Activated naive CD8-positive, alpha-beta T cell treated with anti-CD3 and anti-CD28 coated beads, Interleukin-2, amount 10 ng/mL, durations not matched to agents 7 days and 5 days (primary cell): ENCODE data around the gene UBE2G2. TPM values are rescaled to one million over a fixed set of nuclear protein-coding genes. Genes with fewer than 3 reads are reported as not detected.

Experiments
- ATAC-seq: fragments of 150-1000 bp; cut with Tn5 transposase; one replicate; pipeline ENCODE4 v1.10.0; 2021; ENCODE audit warnings: low read depth, moderate library complexity
- POLR2A ChIA-PET: fragments of 350-600 bp; sonication (Branson Sonifier 250); formaldehyde crosslinking; loops from one replicate; lab custom pipeline; 2021; ENCODE audit warnings: antibody characterized with exemption; lab: Charles Lee
- DNase-seq: peaks from one replicate; pipeline ENCODE4 v3.0.0; 2021
- H3K27ac Mint-ChIP-seq: one replicate; pipeline ENCODE4 v1.8.0; 2022; ENCODE audit warnings: mild to moderate bottlenecking, mixed read lengths
- H3K27me3 Mint-ChIP-seq: one replicate; pipeline ENCODE4 v1.8.0; 2022; ENCODE audit warnings: mild to moderate bottlenecking, moderate library complexity, mixed read lengths
- H3K36me3 Mint-ChIP-seq: one replicate; pipeline ENCODE4 v1.8.0; 2021; ENCODE audit warnings: mild to moderate bottlenecking, mixed read lengths
- H3K4me1 Mint-ChIP-seq: one replicate; pipeline ENCODE4 v1.8.0; 2021; ENCODE audit warnings: mixed read lengths
- H3K4me3 Mint-ChIP-seq: one replicate; pipeline ENCODE4 v1.8.0; 2022; ENCODE audit warnings: mild to moderate bottlenecking, moderate library complexity, mixed read lengths
- H3K9me3 Mint-ChIP-seq: one replicate; pipeline ENCODE4 v1.8.0; 2021; ENCODE audit warnings: mixed read lengths
- total RNA-seq, 2 experiments: library from RNA; stranded (reverse); gene quantifications; one replicate each; pipeline ENCODE4 v1.2.3, GENCODE V29; 2021

The UBE2G2 gene
- total RNA-seq, 2 experiments from 2014 or later = 111 TPM

DNA sequence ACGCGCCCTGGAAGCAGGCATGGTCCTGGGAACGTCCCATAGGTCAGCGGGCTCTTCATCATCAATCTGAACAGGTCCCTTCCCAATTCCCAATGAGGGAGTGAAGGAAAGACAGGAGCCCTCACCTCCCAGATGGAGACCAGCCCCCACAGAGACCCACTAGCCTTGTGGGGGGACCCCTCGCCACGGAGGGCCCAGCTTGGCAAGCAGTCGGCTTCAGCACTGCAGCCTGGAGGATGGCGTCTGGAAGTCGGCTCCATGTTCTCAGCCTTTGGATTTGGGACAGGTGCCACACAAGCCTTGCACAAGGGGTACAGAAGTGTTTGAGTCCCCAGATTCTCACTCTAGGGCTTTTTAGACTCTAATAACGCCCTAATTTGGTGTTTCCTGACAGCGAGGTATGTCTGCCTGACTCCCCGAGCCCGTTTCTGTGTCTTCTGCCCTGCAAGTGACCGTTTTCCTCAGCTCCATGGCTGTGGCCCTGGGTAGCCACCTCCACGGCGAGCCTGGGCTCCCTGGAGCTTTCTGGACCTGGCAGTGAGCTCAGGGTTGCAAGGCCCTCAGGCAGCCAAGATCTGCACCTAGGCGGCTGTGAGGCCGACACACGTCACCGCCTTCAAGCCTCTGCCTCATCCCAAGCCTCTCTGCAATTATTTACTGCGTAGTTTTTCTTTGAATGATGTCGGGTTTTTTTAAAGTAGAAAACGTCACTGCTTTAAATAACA is 41.3 kb upstream of the UBE2G2 start:
- POLR2A ChIA-PET = no interaction called here
- Mint-ChIP-seq H3K4me1 (peaks cover 5% of the 10 kb centered on the region), H3K27me3 (peaks cover 2% of the 10 kb centered on the region), H3K4me3 (no peak overlapping the region), H3K27ac (no peak overlapping the region), H3K9me3 (no peaks in the 10 kb centered on the region), H3K36me3 (no peaks in the 10 kb centered on the region)
- DNase-seq (no peak), ATAC-seq (no peak)

DNA sequence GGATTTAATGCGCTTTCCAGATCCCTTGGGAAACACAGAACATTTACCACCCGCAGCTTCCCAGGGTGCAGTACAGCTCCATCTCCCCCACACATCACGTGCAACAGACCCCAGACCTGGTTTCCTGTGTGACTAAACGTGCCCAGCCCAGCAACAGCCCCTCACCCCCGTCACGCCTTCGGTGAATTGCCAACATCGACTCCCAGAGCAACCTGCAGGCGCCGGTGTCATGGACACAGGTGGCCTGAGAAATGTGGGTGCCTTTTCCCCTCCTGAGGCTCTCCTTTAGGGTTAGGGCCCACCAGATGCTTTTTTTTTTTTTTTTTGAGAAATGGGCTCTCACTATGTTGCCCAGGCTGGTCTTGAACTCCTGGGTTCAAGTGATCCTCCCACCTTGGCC is 40.5 kb upstream of the UBE2G2 start:
- Mint-ChIP-seq H3K27ac (no peak overlapping the region), H3K4me3 (no peak overlapping the region), H3K36me3 (no peaks in the 10 kb centered on the region), H3K4me1 (peaks cover 5% of the 10 kb centered on the region), H3K27me3 (peaks cover 2% of the 10 kb centered on the region), H3K9me3 (no peaks in the 10 kb centered on the region)
- DNase-seq (no peak), ATAC-seq (no peak)
- POLR2A ChIA-PET = no interaction called here

DNA sequence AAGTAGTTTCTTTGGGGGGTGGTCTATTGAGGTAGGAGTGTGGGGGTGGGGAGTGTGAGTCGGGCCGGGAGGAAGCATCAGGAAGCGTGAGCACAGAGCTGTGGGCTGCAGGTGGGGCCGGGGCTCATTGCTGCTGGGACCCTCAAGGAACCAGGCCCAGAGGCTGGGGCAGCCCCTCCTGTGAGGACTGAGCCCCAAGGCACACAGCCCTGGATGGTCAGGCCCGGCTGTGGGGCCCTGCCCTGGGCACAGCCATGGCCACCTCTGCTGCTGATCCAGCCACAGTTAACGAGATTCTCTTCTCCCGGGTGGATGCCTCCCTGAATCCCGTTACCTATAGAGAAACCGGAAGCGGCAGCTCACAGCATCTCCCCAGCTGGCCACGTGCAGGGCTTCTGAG is 39.2 kb upstream of the UBE2G2 start:
- POLR2A ChIA-PET = no interaction called here
- Mint-ChIP-seq H3K4me1 (no peaks in the 10 kb centered on the region), H3K27ac (no peak overlapping the region), H3K9me3 (no peaks in the 10 kb centered on the region), H3K36me3 (no peaks in the 10 kb centered on the region), H3K27me3 (peaks cover 2% of the 10 kb centered on the region), H3K4me3 (no peak overlapping the region)
- no peak for ATAC-seq
- DNase-seq = no peak

DNA sequence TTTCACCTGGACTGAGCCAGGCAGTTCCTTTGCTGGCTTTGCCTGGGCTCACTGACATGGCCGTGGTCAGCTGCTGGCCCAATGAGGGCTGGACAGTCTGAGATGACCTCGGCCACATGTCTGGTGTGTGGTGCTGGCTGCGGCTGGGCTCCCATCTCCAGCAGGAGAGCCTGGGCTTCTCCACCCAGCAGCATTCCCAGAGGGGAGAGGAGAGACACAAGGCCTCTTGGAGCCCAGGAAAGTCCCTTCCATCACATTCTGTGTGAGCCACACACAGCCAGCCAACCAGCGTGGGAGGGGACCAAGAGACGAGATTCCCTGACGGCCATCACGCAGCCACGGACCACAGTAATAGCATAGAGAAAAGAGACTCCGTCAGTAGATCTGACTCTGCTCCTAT is 37.3 kb upstream of the UBE2G2 start:
- ATAC-seq (no peak), DNase-seq (no peak)
- no peaks in the 10 kb centered on the region for H3K4me1 Mint-ChIP-seq
- no peak overlapping the region for H3K4me3 Mint-ChIP-seq
- H3K36me3 Mint-ChIP-seq = no peaks in the 10 kb centered on the region
- POLR2A ChIA-PET = no interaction called here
- H3K27me3 Mint-ChIP-seq = no peaks in the 10 kb centered on the region
- no peak overlapping the region for H3K27ac Mint-ChIP-seq
- no peaks in the 10 kb centered on the region for H3K9me3 Mint-ChIP-seq

DNA sequence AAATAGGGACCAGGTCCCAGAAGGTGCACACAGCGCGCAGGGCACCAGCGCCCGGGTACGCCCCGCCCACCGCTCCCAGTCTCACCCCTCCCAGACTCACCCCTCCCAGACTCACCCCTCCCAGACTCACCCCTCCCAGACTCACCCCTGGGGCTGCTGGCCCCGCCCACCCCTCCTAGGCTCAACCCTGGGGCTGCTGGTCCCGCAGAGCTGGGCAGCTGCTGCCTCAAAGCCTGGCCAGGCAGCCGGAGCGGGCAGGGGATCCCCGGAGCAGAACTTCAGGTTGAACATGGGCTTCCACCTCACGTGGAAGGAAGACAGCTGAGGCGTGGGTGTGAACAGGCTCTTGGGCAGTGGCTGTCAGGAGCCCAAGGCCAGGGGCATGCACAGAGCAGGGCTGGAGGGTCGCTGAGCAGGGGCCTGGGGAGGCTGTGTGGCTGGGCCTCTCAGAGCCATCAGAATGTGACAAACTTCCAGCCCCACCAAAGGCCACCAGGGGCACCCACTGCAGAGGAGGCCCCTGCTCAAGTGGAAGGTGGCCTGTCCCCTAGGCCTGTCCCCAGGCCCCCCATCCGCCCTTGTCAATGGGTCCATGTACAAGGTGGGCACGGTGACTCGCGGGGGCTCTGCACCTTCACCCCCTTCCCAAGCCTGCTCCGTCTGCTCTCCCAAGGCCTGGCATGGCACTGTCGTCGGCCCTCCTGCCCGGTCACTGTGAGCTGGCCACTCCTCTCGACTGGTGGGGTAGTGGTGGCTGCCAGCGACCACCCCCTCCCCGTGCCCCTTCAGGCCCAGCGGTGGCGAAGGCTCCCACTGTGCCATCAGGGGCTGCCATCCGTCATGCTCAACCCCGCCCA is 36.6 kb upstream of the UBE2G2 start:
- H3K4me1 Mint-ChIP-seq = no peaks in the 10 kb centered on the region
- H3K4me3 Mint-ChIP-seq = no peak overlapping the region
- H3K36me3 Mint-ChIP-seq = no peaks in the 10 kb centered on the region
- H3K27ac Mint-ChIP-seq = no peak overlapping the region
- no peak for ATAC-seq
- POLR2A ChIA-PET = no interaction called here
- DNase-seq = no peak
- no peaks in the 10 kb centered on the region for H3K9me3 Mint-ChIP-seq
- H3K27me3 Mint-ChIP-seq = no peaks in the 10 kb centered on the region

DNA sequence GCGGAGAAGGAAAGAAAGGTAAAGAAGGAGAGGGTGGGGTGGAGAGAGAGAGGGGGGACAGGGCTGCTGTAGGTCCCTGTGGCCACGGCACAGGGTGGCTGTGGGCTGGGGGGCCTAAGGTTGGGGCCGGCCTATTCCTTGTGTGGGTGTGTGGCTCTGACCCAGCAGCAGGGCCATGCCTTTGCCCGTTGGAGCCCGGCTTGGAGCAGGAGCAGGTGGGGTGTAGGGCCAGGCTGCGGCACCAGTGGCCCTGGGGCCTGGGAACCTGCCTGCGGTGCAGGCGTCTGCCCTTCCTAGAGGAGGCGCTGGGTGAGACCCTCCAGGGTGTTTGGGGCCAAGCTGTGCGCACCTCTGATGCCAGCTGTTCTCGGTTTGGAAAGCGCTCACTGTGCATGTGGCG is 35.9 kb upstream of the UBE2G2 start:
- Mint-ChIP-seq H3K27me3 (no peaks in the 10 kb centered on the region), H3K36me3 (no peaks in the 10 kb centered on the region), H3K9me3 (no peaks in the 10 kb centered on the region), H3K4me1 (no peaks in the 10 kb centered on the region), H3K27ac (no peak overlapping the region), H3K4me3 (no peak overlapping the region)
- DNase-seq (no peak), ATAC-seq (no peak)
- POLR2A ChIA-PET = no interaction called here

DNA sequence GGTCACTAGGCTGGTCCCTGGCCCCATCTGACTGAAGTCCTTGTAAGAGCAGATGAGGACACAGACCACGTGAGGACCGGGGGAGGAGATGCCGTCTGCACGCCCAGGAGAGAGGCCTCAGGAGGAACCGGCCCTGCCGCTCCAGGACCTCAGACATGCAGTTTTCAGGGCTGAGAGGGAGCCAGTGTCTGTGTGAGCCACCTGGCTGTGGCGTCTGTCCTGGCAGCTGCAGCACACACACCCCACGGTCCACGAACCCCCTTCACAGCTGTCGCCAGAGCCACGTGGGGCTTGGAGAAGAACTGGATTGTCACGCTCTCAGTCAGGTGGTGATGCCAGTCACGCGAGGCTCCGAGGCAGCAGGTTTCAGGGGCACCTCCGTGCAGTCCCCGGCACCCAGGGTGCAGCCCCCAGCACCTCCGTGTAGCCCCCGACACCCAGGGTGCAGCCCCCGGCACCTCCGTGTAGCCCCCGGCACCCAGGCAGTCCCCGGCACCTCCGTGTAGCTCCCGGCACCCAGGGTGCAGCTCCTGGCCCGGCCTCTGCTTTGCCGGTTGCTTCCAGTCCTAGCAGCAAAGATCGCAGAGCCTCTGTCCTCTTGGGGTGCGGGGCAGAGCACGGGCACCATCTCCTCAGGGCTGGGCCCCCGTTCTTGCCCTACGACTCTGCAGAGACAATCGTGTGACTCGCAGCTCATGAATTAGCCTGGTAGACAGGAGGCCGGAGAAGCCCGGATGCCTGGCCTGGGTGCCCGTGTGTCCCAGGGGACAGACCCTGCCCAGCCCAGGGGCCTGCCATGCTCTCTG is 35.2 kb upstream of the UBE2G2 start:
- no peaks in the 10 kb centered on the region for H3K36me3 Mint-ChIP-seq
- H3K27ac Mint-ChIP-seq = no peak overlapping the region
- DNase-seq (no peak), ATAC-seq (no peak)
- H3K4me3 Mint-ChIP-seq = no peak overlapping the region
- H3K27me3 Mint-ChIP-seq = no peaks in the 10 kb centered on the region
- H3K4me1 Mint-ChIP-seq = no peaks in the 10 kb centered on the region
- H3K9me3 Mint-ChIP-seq = no peaks in the 10 kb centered on the region
- POLR2A ChIA-PET = no interaction called here

DNA sequence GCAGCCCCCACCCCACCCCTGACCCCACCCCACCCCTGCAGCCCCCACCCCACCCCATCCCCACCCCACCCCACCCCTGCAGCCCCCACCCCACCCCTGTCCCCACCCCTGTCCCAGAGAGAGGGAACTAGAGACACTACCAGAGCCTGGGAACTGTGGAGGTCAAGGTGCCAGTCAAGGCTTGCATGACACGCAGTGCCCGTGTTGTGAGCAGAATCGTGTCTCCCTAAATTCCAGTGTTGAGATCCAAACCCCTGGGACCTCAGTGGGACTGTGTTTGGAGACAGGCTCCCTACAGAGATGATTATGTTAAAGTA is 34.7 kb upstream of the UBE2G2 start:
- POLR2A ChIA-PET = no interaction called here
- ATAC-seq (no peak), DNase-seq (no peak)
- no peak overlapping the region for H3K27ac Mint-ChIP-seq
- H3K4me3 Mint-ChIP-seq = no peak overlapping the region
- H3K4me1 Mint-ChIP-seq = peaks cover 2% of the 10 kb centered on the region
- no peaks in the 10 kb centered on the region for H3K36me3 Mint-ChIP-seq
- no peaks in the 10 kb centered on the region for H3K9me3 Mint-ChIP-seq
- H3K27me3 Mint-ChIP-seq = no peaks in the 10 kb centered on the region

DNA sequence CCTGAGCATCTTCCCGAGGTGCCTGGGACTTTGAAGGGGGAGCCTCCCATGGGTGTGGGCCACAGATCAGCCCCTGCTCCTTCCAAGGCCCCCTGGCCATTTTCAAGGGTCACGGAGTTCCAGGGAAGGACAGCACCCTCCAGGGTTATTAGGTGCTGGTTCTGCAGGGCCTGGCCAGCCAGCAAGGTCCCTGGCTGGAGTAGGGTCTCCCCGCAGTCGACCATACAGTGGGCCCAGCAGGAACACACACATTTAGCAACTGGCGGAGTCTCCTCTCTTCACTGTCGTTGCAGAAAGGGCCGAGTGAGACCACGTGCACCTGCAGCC is 34.0 kb upstream of the UBE2G2 start:
- Mint-ChIP-seq H3K9me3 (no peaks in the 10 kb centered on the region), H3K4me3 (no peak overlapping the region), H3K4me1 (peaks cover 4% of the 10 kb centered on the region), H3K27ac (no peak overlapping the region), H3K36me3 (no peaks in the 10 kb centered on the region), H3K27me3 (no peaks in the 10 kb centered on the region)
- ATAC-seq = no peak
- no peak for DNase-seq
- POLR2A ChIA-PET = no interaction called here

DNA sequence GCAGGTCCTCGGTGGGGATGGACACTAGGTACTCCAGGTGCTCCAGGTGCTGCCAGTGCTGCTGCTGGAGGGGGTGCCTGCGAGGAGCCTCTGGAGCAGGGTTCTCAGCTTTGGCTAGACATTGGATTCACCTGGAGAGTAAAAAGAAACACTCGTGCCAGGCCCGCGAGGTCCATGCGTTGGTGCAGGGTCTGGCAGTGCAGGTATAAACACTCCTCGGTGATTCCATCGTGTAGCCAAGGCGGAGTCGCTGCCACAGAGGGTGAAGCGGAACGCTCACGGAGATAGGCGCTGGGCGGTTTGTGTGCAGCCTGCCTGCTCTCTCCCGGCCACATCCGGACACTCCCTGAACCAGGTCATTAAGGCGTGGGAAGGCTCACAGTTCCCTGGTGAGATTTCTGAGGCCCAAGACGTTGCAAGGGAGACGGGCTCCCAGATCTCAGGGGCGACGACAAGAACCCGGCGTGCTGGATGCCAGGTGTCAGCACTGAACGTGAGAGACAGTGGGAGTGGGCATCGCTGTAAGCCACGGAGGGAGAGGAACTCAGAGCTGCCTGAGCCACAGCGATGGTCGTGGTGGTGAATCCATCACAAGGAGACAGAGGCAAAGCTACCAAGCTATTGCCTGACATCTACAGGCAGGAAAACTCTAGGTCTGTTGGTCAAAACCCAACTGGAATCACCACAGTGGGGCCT is 33.5 kb upstream of the UBE2G2 start:
- no peak for DNase-seq
- H3K27me3 Mint-ChIP-seq = no peaks in the 10 kb centered on the region

DNA sequence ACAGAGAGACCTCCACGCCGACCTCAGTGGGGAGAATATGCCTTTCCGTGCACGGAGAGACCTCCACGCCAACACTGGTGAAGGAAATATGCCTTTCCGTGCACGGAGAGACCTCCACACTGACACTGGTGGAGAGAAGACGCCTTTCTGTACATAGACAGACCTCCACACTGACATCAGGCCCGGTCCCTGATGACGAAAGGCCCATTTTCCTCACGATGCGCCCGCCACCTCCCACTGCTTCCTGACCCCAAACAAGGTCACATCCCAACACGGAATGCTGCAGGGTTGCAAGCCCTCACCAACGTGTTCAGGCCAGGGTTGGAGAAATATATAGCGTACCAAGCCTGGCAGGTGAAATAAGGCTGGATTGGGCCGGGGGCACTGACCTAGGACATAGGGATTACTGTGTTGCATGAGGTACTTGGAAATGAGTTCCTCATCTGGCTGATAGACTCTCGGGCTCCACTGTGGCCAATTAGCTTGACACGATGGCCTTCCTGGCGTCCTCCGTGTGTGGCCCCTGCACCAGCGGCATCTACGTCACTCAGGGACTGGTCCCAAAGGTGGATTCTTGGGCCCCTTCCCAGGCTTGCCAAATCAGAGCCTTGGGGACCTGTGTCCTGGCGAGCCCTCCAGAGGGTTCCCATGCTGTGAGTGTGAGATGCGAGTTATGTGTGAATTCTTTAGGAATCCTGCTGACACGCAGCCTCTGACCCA is 32.8 kb upstream of the UBE2G2 start:
- no peaks in the 10 kb centered on the region for H3K9me3 Mint-ChIP-seq
- no peak overlapping the region for H3K4me3 Mint-ChIP-seq
- no peak overlapping the region for H3K27ac Mint-ChIP-seq
- H3K36me3 Mint-ChIP-seq = no peaks in the 10 kb centered on the region
- no peaks in the 10 kb centered on the region for H3K27me3 Mint-ChIP-seq
- POLR2A ChIA-PET = no interaction called here
- ATAC-seq (no peak), DNase-seq (no peak)
- H3K4me1 Mint-ChIP-seq = peaks cover 6% of the 10 kb centered on the region

More for the DNA sequence above, 33.5 kb upstream of the UBE2G2 start:
- Mint-ChIP-seq H3K4me1 (peaks cover 4% of the 10 kb centered on the region), H3K4me3 (no peak overlapping the region), H3K9me3 (no peaks in the 10 kb centered on the region), H3K36me3 (no peaks in the 10 kb centered on the region), H3K27ac (no peak overlapping the region)
- no peak for ATAC-seq
- POLR2A ChIA-PET = no interaction called here

DNA sequence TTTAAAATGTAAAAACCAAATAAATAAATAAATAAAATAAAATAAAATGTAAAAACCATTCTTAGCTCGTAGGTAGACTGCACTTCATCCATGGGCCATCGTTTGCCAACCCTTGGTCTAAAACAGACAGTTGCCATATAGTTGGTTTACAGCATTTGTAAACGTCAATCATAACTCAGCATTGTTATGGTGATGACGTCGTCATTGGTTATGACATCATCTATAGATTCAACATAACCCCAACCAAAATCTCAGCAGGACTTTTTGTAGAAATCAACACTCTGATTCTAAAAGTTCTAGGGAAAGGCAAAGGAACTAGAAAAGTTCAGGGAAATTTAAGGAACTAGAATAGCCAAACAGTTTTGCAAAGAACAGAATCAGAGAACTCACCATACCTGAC is 32.0 kb upstream of the UBE2G2 start:
- H3K27me3 Mint-ChIP-seq = peaks cover under 1% of the 10 kb centered on the region
- peaks cover 6% of the 10 kb centered on the region for H3K4me1 Mint-ChIP-seq
- DNase-seq (no peak), ATAC-seq (no peak)
- no peaks in the 10 kb centered on the region for H3K9me3 Mint-ChIP-seq
- H3K4me3 Mint-ChIP-seq = no peak overlapping the region
- no peak overlapping the region for H3K27ac Mint-ChIP-seq
- H3K36me3 Mint-ChIP-seq = no peaks in the 10 kb centered on the region
- POLR2A ChIA-PET = no interaction called here
